ENCODE measurements around the gene FLT3. TPM values are rescaled to one million over a fixed set of nuclear protein-coding genes. Genes with fewer than 3 reads are reported as not detected.

FLT3 gene
- total and polyA plus RNA-seq, 8 donors = 0.18 to 3.5 (median 1.2) TPM; not detected in 3

- intact Hi-C loops (cut with DNase I; ENCODE audit: low total_unique reads) = no loop called here
- WGBS, 5 donors = 81 to 90% (median 85%) methylated on average over 13 of the region's 13 CpGs
- H3K27me3 ChIP-seq = peaks cover 0 to 12% (median 0%) of the 10 kb centered on the region in 3 donors
- H3K4me1 ChIP-seq = no peaks in the 10 kb centered on the region
- H3K4me3 ChIP-seq = no peak overlapping the region
- no peak overlapping the region for H3K27ac ChIP-seq
- TF ChIP-seq POLR2AphosphoS5 (IDR thresholded peaks at IDR 0.05) (no peak), EP300 (IDR thresholded peaks at IDR 0.05) (no peak), POLR2A (IDR thresholded peaks at IDR 0.05) (no peak), CTCF (IDR thresholded peaks at IDR 0.05) (no peak)
- no peaks in the 10 kb centered on the region for H3K36me3 ChIP-seq
- H3K9me3 ChIP-seq = no peaks in the 10 kb centered on the region
- no peak for DNase-seq
Measured at GRCh38 chr13:28056970-28057712, 43.2 kb downstream of the FLT3 start.

- Histone ChIP-seq H3K27ac (no peak overlapping the region), H3K4me1 (no peaks in the 10 kb centered on the region), H3K9me3 (no peaks in the 10 kb centered on the region), H3K4me3 (no peak overlapping the region), H3K27me3 (peaks cover 0 to 12% (median 0%) of the 10 kb centered on the region in 3 donors), H3K36me3 (no peaks in the 10 kb centered on the region)
- no peak for TF ChIP-seq EP300 (IDR thresholded peaks at IDR 0.05)
- no peak for TF ChIP-seq POLR2A (IDR thresholded peaks at IDR 0.05)
- no peak for TF ChIP-seq CTCF (IDR thresholded peaks at IDR 0.05)
- no peak for TF ChIP-seq POLR2AphosphoS5 (IDR thresholded peaks at IDR 0.05)
- WGBS, 5 donors = 72 to 77% (median 73%) methylated on average over 9 of the region's 9 CpGs
- intact Hi-C loops (cut with DNase I; ENCODE audit: low total_unique reads) = no loop called here
- no peak for DNase-seq
Measured at GRCh38 chr13:28056426-28056825, 44.0 kb downstream of the FLT3 start.

- H3K4me1 ChIP-seq = peaks cover 0 to 9% (median 0%) of the 10 kb centered on the region in 4 donors
- H3K27ac ChIP-seq = no peak overlapping the region
- peaks cover 0 to 12% (median 0%) of the 10 kb centered on the region in 3 donors for H3K27me3 ChIP-seq
- WGBS, 5 donors = 36 to 56% (median 53%) methylated on average over 2 of the region's 2 CpGs
- no peak for DNase-seq
- no peaks in the 10 kb centered on the region for H3K36me3 ChIP-seq
- H3K4me3 ChIP-seq = no peak overlapping the region
- H3K9me3 ChIP-seq = no peaks in the 10 kb centered on the region
- intact Hi-C loops (cut with DNase I; ENCODE audit: low total_unique reads) = no loop called here
- TF ChIP-seq POLR2A (IDR thresholded peaks at IDR 0.05) (no peak), EP300 (IDR thresholded peaks at IDR 0.05) (no peak), POLR2AphosphoS5 (IDR thresholded peaks at IDR 0.05) (no peak), CTCF (IDR thresholded peaks at IDR 0.05) (no peak)
Measured at GRCh38 chr13:28055357-28055756, 45.0 kb downstream of the FLT3 start.

GRCh38 chr13:28052945-28053344 lies 47.4 kb downstream of the FLT3 start:
- H3K4me1 ChIP-seq = peaks cover 0 to 9% (median 0%) of the 10 kb centered on the region in 4 donors
- DNase-seq = no peak
- H3K27ac ChIP-seq = no peak overlapping the region
- TF ChIP-seq POLR2A (IDR thresholded peaks at IDR 0.05) (no peak), EP300 (IDR thresholded peaks at IDR 0.05) (no peak), POLR2AphosphoS5 (IDR thresholded peaks at IDR 0.05) (no peak), CTCF (IDR thresholded peaks at IDR 0.05) (no peak)
- H3K27me3 ChIP-seq = peaks cover 0 to 12% (median 0%) of the 10 kb centered on the region in 3 donors
- H3K9me3 ChIP-seq = no peaks in the 10 kb centered on the region
- intact Hi-C loops (cut with DNase I; ENCODE audit: low total_unique reads) = no loop called here
- no peaks in the 10 kb centered on the region for H3K36me3 ChIP-seq
- H3K4me3 ChIP-seq = no peak overlapping the region
